ENCODE measurements around the gene ARL6IP6.

DNA sequence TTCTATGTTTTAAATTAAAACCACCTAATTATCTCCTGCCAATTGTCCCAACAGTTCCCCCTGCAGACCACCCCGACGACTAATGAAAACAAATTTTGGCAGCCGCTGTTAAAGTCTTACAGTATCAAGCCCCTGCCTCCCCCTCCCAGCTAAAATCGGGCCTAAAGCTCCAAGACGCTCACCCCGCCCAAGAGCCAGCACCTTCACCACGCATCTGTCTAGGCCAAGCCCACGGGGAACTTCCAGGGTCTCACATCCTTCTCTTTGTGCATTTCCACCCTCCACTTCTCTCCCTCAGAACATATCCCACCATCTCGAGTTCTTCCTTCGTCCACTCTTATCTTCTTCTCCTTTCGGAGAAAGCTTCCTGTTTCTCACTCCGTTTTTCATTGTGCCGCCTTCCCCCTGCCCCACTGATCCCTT lies 1.6 kb upstream of the ARL6IP6 start:
- TF ChIP-seq CTCF (IDR thresholded peaks at IDR 0.05), result no peak
- TF ChIP-seq POLR2A (IDR thresholded peaks at IDR 0.05), result no peak
